Endothelial cell of umbilical vein (primary cell): ENCODE results near the gene PPTC7. TPM values are rescaled to one million over a fixed set of nuclear protein-coding genes. Genes with fewer than 3 reads are reported as not detected.

Experiments used
- BruUV-seq: library from RNA; stranded (reverse); fragments of 400-500 nt; replicated peaks from 2 replicates; lab custom pipeline; 2021; lab: Mats Ljungman, UMichigan
- CTCF ChIA-PET: fragments of 300-600, 350-600 bp; sonication (Branson Sonifier 250); formaldehyde crosslinking; loops from one replicate; lab custom pipeline; 2021; ENCODE audit warnings: antibody characterized with exemption, inconsistent platforms; lab: Charles Lee
- POLR2A ChIA-PET: fragments of 300-600, 350-600 bp; sonication (Branson Sonifier 250); formaldehyde crosslinking; loops from one replicate; lab custom pipeline; 2021; ENCODE audit warnings: antibody characterized with exemption, inconsistent platforms; lab: Charles Lee
- DNase-seq: peaks from one replicate; pipeline ENCODE4 v3.0.0-alpha.2; 2011; ENCODE audit warnings: low read depth, low spot score
- FAIRE-seq: peaks from 2 replicates; lab custom pipeline; 2011; peaks lifted over from hg19 to GRCh38; lab: Jason Lieb, UNC
- H2AFZ ChIP-seq: 2 replicates; pipeline ENCODE4 v1.6.0; 2012; ENCODE audit warnings: low read depth, low read length, control low read depth, inconsistent platforms
- H3K27ac ChIP-seq: 2 replicates; pipeline ENCODE4 v1.5.1; 2011; ENCODE audit warnings: low read depth, mild to moderate bottlenecking, control low read depth, low read length, moderate library complexity; ENCODE audit not compliant: insufficient read depth
- H3K27me3 ChIP-seq, 2 experiments: 2 replicates each; pipeline versions ENCODE4 v1.6.0 to v1.6.1; 2011; ENCODE audit warnings: low read length in 2 of 2, mixed read lengths in 1 of 2; ENCODE audit not compliant: control insufficient read depth in 2 of 2, insufficient read depth in 2 of 2
- H3K36me3 ChIP-seq, 2 experiments: 2 replicates in 1 of 2; 3 replicates in 1 of 2; pipeline ENCODE4 v1.5.1; 2011; ENCODE audit warnings: low read length in 2 of 2, mild to moderate bottlenecking in 1 of 2, moderate library complexity in 1 of 2; ENCODE audit not compliant: control insufficient read depth in 2 of 2, insufficient read depth in 2 of 2; ENCODE audit errors: extremely low read depth in 1 of 2
- H3K4me1 ChIP-seq: 3 replicates; pipeline ENCODE4 v1.5.1; 2011; ENCODE audit warnings: mild to moderate bottlenecking, low read length; ENCODE audit not compliant: control insufficient read depth, insufficient read depth; ENCODE audit errors: extremely low read depth
- H3K4me2 ChIP-seq: 2 replicates; pipeline ENCODE4 v1.6.1; 2011; ENCODE audit warnings: low read length, control low read depth, mixed read lengths; ENCODE audit not compliant: insufficient read depth
- H3K4me3 ChIP-seq, 3 experiments: fragments of 200-600 bp in 1 of 3; sonication (generic), shearing (Covaris generic) in 1 of 3; replicated peaks in 1 of 3; 2 replicates each; pipeline ENCODE4 v1.5.1; 2011 to 2016; ENCODE audit warnings: control low read depth in 3 of 3, low read length in 3 of 3, mild to moderate bottlenecking in 2 of 3, inconsistent platforms in 1 of 3, low read depth in 1 of 3, moderate library complexity in 1 of 3; ENCODE audit not compliant: insufficient read depth in 1 of 3
- H3K79me2 ChIP-seq: 2 replicates; pipeline ENCODE4 v1.6.0; 2012; ENCODE audit warnings: low read length, inconsistent platforms; ENCODE audit not compliant: control insufficient read depth, insufficient read depth
- H3K9ac ChIP-seq: replicated peaks from 2 replicates; pipeline ENCODE3; 2011; ENCODE audit warnings: low read length, control low read depth; ENCODE audit not compliant: insufficient read depth; ENCODE audit errors: extremely low read depth
- H3K9me1 ChIP-seq: replicated peaks from 3 replicates; pipeline ENCODE4 v1.6.0; 2011; ENCODE audit warnings: mild to moderate bottlenecking, low read length; ENCODE audit not compliant: control insufficient read depth, insufficient read depth; ENCODE audit errors: extremely low read depth
- H3K9me3 ChIP-seq: replicated peaks from 2 replicates; pipeline ENCODE4 v1.5.1; 2012; ENCODE audit warnings: low read length, inconsistent platforms; ENCODE audit not compliant: control insufficient read depth, insufficient read depth
- H4K20me1 ChIP-seq: replicated peaks from 2 replicates; pipeline ENCODE3; 2011; ENCODE audit warnings: mild to moderate bottlenecking, low read length; ENCODE audit not compliant: control insufficient read depth, insufficient read depth; ENCODE audit errors: extremely low read depth
- CTCF ChIP-seq, 2 donors: IDR thresholded peaks; 1 replicate in 1 of 2; 2 replicates in 1 of 2; pipeline ENCODE4 v1.5.1; 2011; ENCODE audit warnings: low read length in 2 of 2, mild to moderate bottlenecking in 2 of 2, moderate library complexity in 2 of 2, control low read depth in 1 of 2, inconsistent platforms in 1 of 2, low read depth in 1 of 2; ENCODE audit not compliant: insufficient read depth in 1 of 2; ENCODE audit errors: extremely low read depth in 1 of 2
- EZH2 ChIP-seq: IDR thresholded peaks from 2 replicates; pipeline ENCODE4 v1.6.1; 2012; ENCODE audit warnings: borderline replicate concordance, low read depth, mild to moderate bottlenecking, moderate library complexity, low read length, inconsistent platforms; ENCODE audit not compliant: severe bottlenecking
- FOS ChIP-seq: IDR thresholded peaks from 2 replicates; pipeline ENCODE4 v1.6.1; 2011; ENCODE audit warnings: mild to moderate bottlenecking, low read length, moderate library complexity, borderline replicate concordance; ENCODE audit not compliant: insufficient read depth
- GATA2 ChIP-seq: IDR thresholded peaks from 2 replicates; pipeline ENCODE4 v1.7.0; 2011; ENCODE audit warnings: low read depth, mild to moderate bottlenecking, moderate library complexity, mixed read lengths, low read length; ENCODE audit not compliant: insufficient read length, insufficient read depth
- JUN ChIP-seq: IDR thresholded peaks from 2 replicates; pipeline ENCODE4 v1.6.1; 2011; ENCODE audit warnings: borderline replicate concordance, low read depth; ENCODE audit not compliant: insufficient read length, insufficient read depth
- MAX ChIP-seq: IDR thresholded peaks from 2 replicates; pipeline ENCODE4 v1.6.1; 2011; ENCODE audit not compliant: insufficient read depth, insufficient read length
- MYC ChIP-seq: IDR thresholded peaks from one replicate; pipeline ENCODE4 v1.6.1; 2011; ENCODE audit warnings: mild to moderate bottlenecking, low read depth, low read length
- POLR2A ChIP-seq: IDR thresholded peaks from 2 replicates; pipeline ENCODE4 v1.6.1; 2012; ENCODE audit warnings: low read depth, mild to moderate bottlenecking, control low read depth, low read length
- POLR2AphosphoS5 ChIP-seq: IDR thresholded peaks from 2 replicates; pipeline ENCODE4 v1.6.1; 2012; ENCODE audit warnings: low read depth, mild to moderate bottlenecking, control low read depth, low read length, moderate library complexity; ENCODE audit not compliant: insufficient read depth
- dilution Hi-C: fragments of 300-500 bp; cut with MboI; formaldehyde crosslinking; loops from one replicate; pipeline ENCODE4 v1.15.0; 2019; ENCODE audit warnings: low sequenced_read_pairs; ENCODE audit not compliant: extremely low pct_ligation_motif_present
- intact Hi-C: fragments of 100-400 bp; cut with micrococcal nuclease; formaldehyde crosslinking; loops from one replicate; pipeline ENCODE4 v1.10.0; 2022
- polyA plus RNA-seq, 4 experiments: library from polyadenylated mRNA; depleted of rRNA in 3 of 4; stranded (reverse) in 3 of 4; unstranded in 1 of 4; fragments of >200 nt; gene quantifications; 2 replicates each; pipeline versions ENCODE4 v1.2.1 to v1.2.3, GENCODE V29; 2011 to 2012; ENCODE audit warnings: missing spikeins in 1 of 4
- total RNA-seq: library from RNA; stranded (reverse); gene quantifications from 2 replicates; pipeline ENCODE4 v1.2.3, GENCODE V29; 2021

Gene PPTC7
- total and polyA plus RNA-seq, 2 donors (not counting 3 experiments of a cell fraction or from before 2014, with no cell fraction given), result 8.4 to 15.2 TPM

GRCh38 chr12:110590806-110591326 lies 7.7 kb upstream of the PPTC7 start:
- no peaks in the 10 kb centered on the region for H4K20me1 ChIP-seq
- no peaks in the 10 kb centered on the region for H3K27me3 ChIP-seq
- no peaks in the 10 kb centered on the region for H3K9me1 ChIP-seq
- no peak overlapping the region for H3K27ac ChIP-seq
- no peak overlapping the region for H3K4me2 ChIP-seq
- TF ChIP-seq MYC (no peak), MAX (no peak), FOS (no peak)
- FAIRE-seq, result no peak
- intact Hi-C loops (no loop called here), dilution Hi-C loops (no loop called here)
- H3K9me3 ChIP-seq, result no peaks in the 10 kb centered on the region
- H3K79me2 ChIP-seq, result no peaks in the 10 kb centered on the region
- ChIA-PET CTCF (interaction anchor here (1.4 to 2.2 kb wide), 2 partner anchors 9 to 11 kb away, joined by 4 to 12 read pairs; no protein-coding TSS in a partner anchor), POLR2A (no interaction called here)
- H3K4me1 ChIP-seq, result no peaks in the 10 kb centered on the region
- no peaks in the 10 kb centered on the region for H3K36me3 ChIP-seq
- no TSS peak for BruUV-seq
- DNase-seq, result no peak
- no peak overlapping the region for H3K4me3 ChIP-seq
- no peak overlapping the region for H2AFZ ChIP-seq
- H3K9ac ChIP-seq, result no peak overlapping the region

- POLR2A ChIA-PET, result no interaction called here
- no TSS peak for BruUV-seq
These were observed 6.9 kb upstream of the PPTC7 start for GRCh38 chr12:110590059-110590458.

More at GRCh38 chr12:110590059-110590458, 6.9 kb upstream of the PPTC7 start:
- no peak overlapping the region for H3K27ac ChIP-seq
- no peaks in the 10 kb centered on the region for H3K9me1 ChIP-seq
- H3K27me3 ChIP-seq, result no peaks in the 10 kb centered on the region
- H3K9ac ChIP-seq, result no peak overlapping the region
- H2AFZ ChIP-seq, result no peak overlapping the region
- DNase-seq (no peak), FAIRE-seq (no peak)
- no peaks in the 10 kb centered on the region for H3K36me3 ChIP-seq
- CTCF ChIA-PET, result interaction anchor here (0.8 to 2.2 kb wide), 2 partner anchors 12 to 23 kb away, joined by 3 to 12 read pairs; no protein-coding TSS in a partner anchor
- TF ChIP-seq MYC (no peak), CTCF (IDR thresholded peaks at IDR 0.05; ENCODE audit: extremely low read depth in 1 of 2, insufficient read depth in 1 of 2, low read depth in 1 of 2, low read length in 2 of 2) (no peak), JUN (no peak), GATA2 (no peak), MAX (no peak), EZH2 (no peak), FOS (no peak), POLR2AphosphoS5 (no peak), POLR2A (no peak)
- no peaks in the 10 kb centered on the region for H3K79me2 ChIP-seq
- no peak overlapping the region for H3K4me2 ChIP-seq
- H3K4me1 ChIP-seq, result peaks cover 6% of the 10 kb centered on the region
- H3K4me3 ChIP-seq, result no peak overlapping the region
- dilution Hi-C loops (no loop called here), intact Hi-C loops (no loop called here)
- no peaks in the 10 kb centered on the region for H3K9me3 ChIP-seq
- H4K20me1 ChIP-seq, result no peaks in the 10 kb centered on the region
